Stimulated activated CD8-positive, alpha-beta memory T cell treated with anti-CD3 and anti-CD28 coated beads, Interleukin-7, amount 100 ng/mL, for 4 hours (primary cell): ENCODE results near the gene PDE4DIP.
A peak's percentile ranks its signal among the peaks of the same experiment; 100 is the strongest.
"Not testable (repeated sequence)": the region's sequence is repeated elsewhere in the genome, so short reads cannot be mapped to it uniquely, and the experiment has no call there.

Source experiments
- DNase-seq, 2 donors: peaks; one replicate each; pipeline ENCODE4 v3.0.0-alpha.2; 2020; ENCODE audit warnings: low read depth in 2 of 2

Gene PDE4DIP

GRCh38 chr1:148844220-148844619 lies at the start of gene PDE4DIP:
PDE4DIP (plus strand) TSS chr1:148844428; CDS start chr1:148844775, 347 bp downstream.
- DNase-seq: peak; percentile 35 to 80

GRCh38 chr1:148808268-148808928 lies 35.8 kb upstream of the PDE4DIP start:
- not testable (repeated sequence) for DNase-seq

GRCh38 chr1:148808929-148809283 lies 35.3 kb upstream of the PDE4DIP start:
- DNase-seq: not testable (repeated sequence)

GRCh38 chr1:148822180-148822579 lies 22.0 kb upstream of the PDE4DIP start:
- DNase-seq: not testable (repeated sequence)

- not testable (repeated sequence) for DNase-seq
Observed at GRCh38 chr1:148823822-148824221, 20.4 kb upstream of the PDE4DIP start.

- DNase-seq: not testable (repeated sequence)
Observed at GRCh38 chr1:148825029-148825428, 19.2 kb upstream of the PDE4DIP start.

- DNase-seq: not testable (repeated sequence)
Observed at GRCh38 chr1:148828531-148828930, 15.7 kb upstream of the PDE4DIP start.

GRCh38 chr1:148828962-148829361 lies 15.3 kb upstream of the PDE4DIP start:
- not testable (repeated sequence) for DNase-seq

- not testable (repeated sequence) for DNase-seq
Observed at GRCh38 chr1:148829365-148829764, 14.9 kb upstream of the PDE4DIP start.

GRCh38 chr1:148841262-148841661 lies 3.0 kb upstream of the PDE4DIP start:
- DNase-seq: not testable (repeated sequence)

GRCh38 chr1:148844651-148845050 lies 423 bp downstream of the PDE4DIP start:
- not testable (repeated sequence) for DNase-seq

GRCh38 chr1:148845068-148845467 lies 840 bp downstream of the PDE4DIP start:
- DNase-seq: not testable (repeated sequence)

- not testable (repeated sequence) for DNase-seq
Observed at GRCh38 chr1:148850347-148850746, 6.1 kb downstream of the PDE4DIP start.

- not testable (repeated sequence) for DNase-seq
Observed at GRCh38 chr1:148850840-148851239, 6.6 kb downstream of the PDE4DIP start.

GRCh38 chr1:148851684-148852083 lies 7.5 kb downstream of the PDE4DIP start:
- not testable (repeated sequence) for DNase-seq

- DNase-seq: not testable (repeated sequence)
Observed at GRCh38 chr1:148853363-148853762, 9.1 kb downstream of the PDE4DIP start.

- not testable (repeated sequence) for DNase-seq
Observed at GRCh38 chr1:148854063-148854462, 9.8 kb downstream of the PDE4DIP start.

- DNase-seq: not testable (repeated sequence)
Observed at GRCh38 chr1:148855367-148855766, 11.1 kb downstream of the PDE4DIP start.

GRCh38 chr1:148860049-148860448 lies 15.8 kb downstream of the PDE4DIP start:
- not testable (repeated sequence) for DNase-seq

GRCh38 chr1:148860579-148861259 lies 16.5 kb downstream of the PDE4DIP start:
- DNase-seq: not testable (repeated sequence)

- not testable (repeated sequence) for DNase-seq
Observed at GRCh38 chr1:148862590-148862989, 18.4 kb downstream of the PDE4DIP start.

- not testable (repeated sequence) for DNase-seq
Observed at GRCh38 chr1:148868924-148869633, 24.9 kb downstream of the PDE4DIP start.
